HG02610 (cell line): Measurements from ENCODE around the gene XPO6.

Experiments used
- ATAC-seq: cut with Tn5 transposase; IDR thresholded peaks from one replicate; pipeline ENCODE4 v1.9.1; 2021; ENCODE audit warnings: mild to moderate bottlenecking, moderate library complexity; ENCODE audit not compliant: unreplicated experiment

The XPO6 gene

DNA sequence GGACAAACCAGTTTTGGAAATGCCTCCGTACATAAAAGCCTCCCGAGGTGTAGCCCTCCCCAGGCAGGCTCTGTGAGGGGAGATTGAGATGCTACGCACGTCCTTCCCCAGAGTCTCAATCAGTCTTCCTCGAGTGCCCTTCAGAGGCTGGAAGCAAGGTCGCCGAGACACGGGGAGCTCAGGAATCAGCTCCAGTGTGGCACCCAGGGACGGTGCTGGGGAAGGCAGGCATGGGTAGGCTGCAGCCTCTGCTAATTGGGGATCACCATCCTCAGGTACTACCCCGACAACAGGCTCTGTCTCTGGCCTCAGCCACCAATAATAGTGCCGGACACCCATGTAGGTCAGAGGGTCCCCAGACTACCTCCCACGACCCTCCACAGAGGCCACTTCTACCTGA, 120.1 kb downstream of the XPO6 start:
- no peak for ATAC-seq

DNA sequence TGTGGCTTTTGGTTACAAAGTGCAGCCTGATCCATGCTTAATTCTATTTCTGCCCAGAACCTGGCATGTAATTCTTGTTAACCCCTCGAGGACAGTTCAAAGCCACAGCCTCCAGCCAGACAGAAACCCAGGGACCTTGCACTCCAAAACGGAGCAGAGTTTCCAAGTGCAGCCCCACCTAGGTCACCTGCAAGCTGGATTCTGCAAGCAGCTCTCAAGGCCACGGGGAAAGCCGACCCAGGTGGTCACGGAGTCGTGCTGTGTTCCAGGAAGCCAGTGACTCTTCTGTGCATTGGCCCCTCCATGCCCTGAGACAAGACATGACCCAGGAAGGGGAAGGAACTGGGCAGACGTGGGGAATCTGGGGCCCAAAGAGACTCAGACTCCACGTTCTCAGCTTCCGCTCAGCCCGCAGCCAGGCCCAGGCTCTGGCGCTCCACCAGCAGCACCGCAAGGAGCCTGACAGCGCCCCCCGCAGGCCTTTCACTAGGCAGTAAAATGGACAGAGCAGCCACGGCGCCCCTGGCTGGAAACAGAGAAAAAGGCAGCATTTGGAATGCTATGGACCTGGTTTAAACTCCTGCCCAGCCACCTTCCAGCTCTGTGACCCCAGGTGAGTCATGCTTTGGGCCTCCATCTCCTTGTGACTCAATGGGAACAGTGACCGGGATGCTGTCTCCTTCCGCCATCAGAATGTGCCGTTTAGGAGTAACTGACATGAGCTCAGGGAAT, 121.0 kb downstream of the XPO6 start:
- no peak for ATAC-seq

DNA sequence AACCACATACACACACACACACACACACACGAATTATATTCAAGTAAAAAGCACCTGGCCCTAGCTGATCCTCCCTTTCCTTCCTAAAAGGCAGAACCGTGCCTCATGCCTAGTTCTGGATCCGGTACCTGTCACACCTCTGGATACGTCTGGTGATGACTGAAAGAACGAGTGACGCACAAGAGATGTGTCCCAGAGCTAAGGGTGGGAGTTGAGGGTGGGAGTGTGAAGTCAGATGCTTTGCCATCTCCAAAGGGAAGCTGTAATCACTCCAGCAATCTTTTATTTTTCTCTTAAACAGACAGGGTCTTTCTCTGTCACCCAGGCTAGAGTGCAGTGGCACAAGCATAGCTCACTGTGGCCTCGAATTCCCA, 121.8 kb downstream of the XPO6 start:
- no peak for ATAC-seq

DNA sequence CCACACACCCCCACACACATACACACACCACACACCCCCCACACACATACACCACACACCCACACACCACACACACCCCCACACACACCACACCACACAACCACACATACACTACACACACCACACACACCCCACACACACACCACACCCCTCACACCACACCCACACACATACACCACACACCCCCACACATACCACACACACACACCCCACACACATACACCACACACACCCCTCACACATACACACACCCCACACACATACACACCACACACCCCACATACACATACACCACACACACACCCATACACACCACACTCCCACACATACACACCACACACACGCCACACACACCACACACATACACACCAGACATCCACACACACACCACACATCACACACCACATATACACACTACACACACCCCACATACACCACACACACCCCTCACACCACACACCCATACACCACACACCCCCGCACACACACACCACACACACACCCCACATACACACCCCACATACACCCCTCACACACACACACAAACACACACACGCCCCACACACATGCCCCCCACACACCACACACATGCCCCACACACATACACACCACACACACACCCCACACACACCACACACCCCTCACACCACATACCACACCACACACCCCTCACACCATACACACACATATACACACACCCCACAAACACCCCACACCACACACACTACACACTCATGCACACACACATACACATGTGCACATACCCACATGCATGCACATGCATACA, 122.4 kb downstream of the XPO6 start:
- no peak for ATAC-seq

DNA sequence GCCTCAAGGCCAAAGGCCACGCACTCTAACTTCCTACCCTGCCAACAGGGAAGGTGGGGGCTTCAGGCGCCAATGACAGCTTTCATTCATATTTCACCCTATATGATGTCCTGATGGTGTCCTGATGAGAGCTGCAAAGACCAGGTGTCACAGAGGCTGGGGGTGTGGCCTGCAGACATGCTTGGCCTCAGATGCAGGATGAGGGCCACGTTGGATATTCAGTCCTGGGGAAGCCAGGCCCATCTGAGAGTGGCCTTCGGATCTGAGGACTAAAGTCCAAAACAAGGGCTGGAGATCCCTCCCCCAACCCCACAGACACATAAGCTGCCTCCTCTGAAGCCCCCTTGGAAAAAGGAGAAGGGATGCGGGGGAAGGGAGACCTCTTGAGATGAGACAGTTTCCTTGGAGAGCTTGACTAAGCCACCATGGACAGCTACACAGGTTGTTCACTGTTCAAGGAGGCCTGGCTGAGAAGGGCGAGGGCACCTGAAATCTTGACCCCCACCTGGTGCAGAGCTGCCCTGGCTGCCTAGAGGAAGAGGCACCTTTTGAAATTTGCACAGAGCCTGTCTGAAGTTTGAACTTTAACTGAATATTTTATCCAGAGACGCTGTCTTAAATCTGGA, 124.0 kb downstream of the XPO6 start:
- no peak for ATAC-seq

GRCh38 chr16:28087140-28087660, 124.6 kb downstream of the XPO6 start:
- ATAC-seq: no peak

GRCh38 chr16:28086186-28087139, 125.3 kb downstream of the XPO6 start:
- ATAC-seq: no peak

GRCh38 chr16:28085389-28086171, 126.2 kb downstream of the XPO6 start:
- no peak for ATAC-seq

DNA sequence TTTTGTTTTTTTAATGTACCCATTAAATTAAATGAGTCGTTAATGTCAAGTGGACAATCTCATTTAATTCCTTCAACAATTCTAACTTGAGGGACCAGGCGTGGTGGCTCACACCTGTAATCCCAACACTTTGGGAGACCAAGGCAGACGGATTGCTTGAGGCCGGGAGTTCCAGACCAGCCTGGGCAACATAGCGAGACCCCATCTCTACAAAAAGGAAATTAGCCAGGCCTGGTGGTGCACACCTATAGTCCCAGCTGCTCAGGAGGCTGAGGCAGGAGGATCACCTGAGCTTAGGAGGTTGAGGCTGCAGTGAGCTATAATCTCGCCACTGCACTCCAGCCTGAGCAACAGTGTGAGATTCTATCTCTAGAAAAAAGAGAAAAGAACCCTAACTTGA, 127.6 kb downstream of the XPO6 start:
- ATAC-seq: no peak

DNA sequence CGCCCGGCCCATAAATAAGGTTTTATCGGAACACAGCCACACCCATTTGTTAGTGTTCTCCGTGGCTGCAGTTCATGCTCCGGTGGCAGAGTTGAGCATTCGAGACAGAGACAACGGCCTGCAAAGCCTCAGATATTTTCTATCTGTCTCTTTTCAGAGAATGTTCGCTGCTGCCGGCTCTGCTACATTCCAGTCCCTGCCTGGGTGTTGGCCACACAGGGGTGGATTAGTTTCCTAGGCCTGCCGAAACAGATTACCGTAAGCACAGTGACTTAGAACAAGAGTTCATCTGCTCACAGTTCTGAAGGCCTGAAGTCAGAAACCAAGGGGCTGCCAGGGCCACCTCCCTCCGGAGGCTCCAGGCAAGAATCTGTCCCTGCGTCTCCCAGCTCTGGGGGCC, 129.1 kb downstream of the XPO6 start:
- ATAC-seq: no peak

- ATAC-seq: no peak
Observed at GRCh38 chr16:28081391-28081968, 130.3 kb downstream of the XPO6 start.

DNA sequence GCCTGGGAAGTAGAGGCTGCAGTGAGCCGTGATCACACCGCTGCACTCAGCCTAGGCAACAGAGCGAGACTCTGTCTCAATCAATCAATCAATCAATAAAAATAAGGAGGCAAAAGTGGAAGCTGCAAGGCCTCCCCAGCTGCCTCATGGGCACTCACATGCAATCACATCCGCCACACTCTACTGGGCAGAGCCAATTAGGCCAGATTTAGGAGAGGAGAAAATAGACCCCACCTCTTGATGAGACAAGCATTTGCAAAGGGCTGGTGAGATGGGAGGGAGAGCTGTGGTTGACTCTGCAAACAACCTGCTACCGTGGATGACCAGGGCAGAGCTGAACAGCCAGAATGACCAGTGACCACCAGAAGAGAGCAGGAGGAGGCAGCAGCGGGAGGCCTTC, 133.5 kb downstream of the XPO6 start:
- no peak for ATAC-seq

DNA sequence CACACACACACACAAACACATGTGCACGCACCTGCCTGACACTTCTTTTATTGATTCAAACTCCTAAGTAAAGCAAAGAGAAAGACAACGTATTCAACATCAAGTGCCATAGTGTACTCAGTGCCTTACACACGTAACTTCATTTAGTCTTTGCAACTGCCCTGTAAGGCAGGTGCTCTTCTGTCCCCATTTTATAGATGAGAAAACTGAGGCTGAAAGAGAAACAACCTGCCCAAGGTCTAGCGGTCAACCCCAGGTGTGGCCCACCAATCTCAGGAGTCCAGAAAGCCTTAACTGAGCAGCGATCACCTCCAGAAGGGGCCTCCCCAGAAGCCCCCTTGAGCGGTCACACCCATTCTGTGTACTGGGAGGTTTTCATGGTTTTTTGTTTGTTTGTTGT, 137.9 kb downstream of the XPO6 start:
- no peak for ATAC-seq

DNA sequence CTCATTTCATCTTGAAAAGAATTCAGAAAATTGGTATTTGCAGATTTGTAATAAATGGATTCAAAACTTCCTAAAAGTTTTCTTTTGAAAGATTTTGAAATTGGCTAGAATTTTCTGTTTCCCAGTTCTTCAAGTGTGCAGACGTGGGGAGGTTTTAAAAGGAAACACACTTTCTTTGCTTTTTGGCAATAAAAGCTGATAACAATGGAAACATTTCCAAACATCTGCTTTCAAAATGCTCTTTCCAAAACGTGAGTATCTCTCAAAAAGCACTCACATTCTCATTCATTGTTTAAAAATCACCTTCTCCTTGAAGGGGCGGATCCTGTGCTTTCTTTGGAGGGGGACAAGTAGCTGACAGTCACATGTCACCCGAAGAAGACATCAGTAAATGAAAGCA, 139.7 kb downstream of the XPO6 start:
- no peak for ATAC-seq

GRCh38 chr16:28069971-28070794, 141.6 kb downstream of the XPO6 start:
- no peak for ATAC-seq

DNA sequence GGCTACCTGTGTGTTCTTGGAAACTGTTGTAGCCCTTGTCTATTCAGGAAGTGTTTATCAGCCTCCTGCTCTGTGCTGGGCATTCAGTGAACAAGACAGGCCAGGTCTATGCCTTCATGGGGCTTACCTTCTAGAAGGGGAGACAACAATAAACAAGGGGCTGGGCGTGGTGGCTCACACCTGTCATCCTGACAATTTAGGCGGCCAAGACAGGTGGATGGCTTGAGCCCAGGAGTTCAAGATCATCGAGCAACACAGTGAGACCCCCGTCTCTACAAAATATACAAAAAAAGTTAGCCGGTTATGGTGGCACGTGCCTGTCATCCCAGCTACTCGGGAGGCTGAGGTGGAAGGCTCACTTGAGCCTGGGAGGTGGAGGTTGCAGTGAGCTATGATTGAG, 142.8 kb downstream of the XPO6 start:
- no peak for ATAC-seq

GRCh38 chr16:28067604-28068379, 144.0 kb downstream of the XPO6 start:
- ATAC-seq: no peak

GRCh38 chr16:28064706-28065249, 147.0 kb downstream of the XPO6 start:
- no peak for ATAC-seq
